Gastrocnemius medialis (tissue), 4 donors: Measurements from ENCODE around the gene CCDC134.

ENCODE experiments used
- POLR2A ChIP-seq, 2 donors: fragments of 450-650 bp; IDR thresholded peaks; one replicate each; pipeline ENCODE4 v1.6.1; 2017; ENCODE audit warnings: antibody characterized with exemption in 2 of 2, mild to moderate bottlenecking in 2 of 2, moderate library complexity in 2 of 2
- TF ChIP-seq, protein P1 (sequence below), 5 experiments: fragments of 450-650 bp in 3 of 5; fragments of 200-600 bp in 2 of 5; sonication (generic) in 2 of 5; IDR thresholded peaks in 4 of 5; conservative IDR thresholded peaks in 1 of 5; 1 replicate in 4 of 5; 2 replicates in 1 of 5; pipeline ENCODE4 v1.5.1; 2016 to 2019; ENCODE audit warnings: antibody characterized with exemption in 5 of 5, mild to moderate bottlenecking in 3 of 5, moderate library complexity in 3 of 5

- TF ChIP-seq, protein P1, sequence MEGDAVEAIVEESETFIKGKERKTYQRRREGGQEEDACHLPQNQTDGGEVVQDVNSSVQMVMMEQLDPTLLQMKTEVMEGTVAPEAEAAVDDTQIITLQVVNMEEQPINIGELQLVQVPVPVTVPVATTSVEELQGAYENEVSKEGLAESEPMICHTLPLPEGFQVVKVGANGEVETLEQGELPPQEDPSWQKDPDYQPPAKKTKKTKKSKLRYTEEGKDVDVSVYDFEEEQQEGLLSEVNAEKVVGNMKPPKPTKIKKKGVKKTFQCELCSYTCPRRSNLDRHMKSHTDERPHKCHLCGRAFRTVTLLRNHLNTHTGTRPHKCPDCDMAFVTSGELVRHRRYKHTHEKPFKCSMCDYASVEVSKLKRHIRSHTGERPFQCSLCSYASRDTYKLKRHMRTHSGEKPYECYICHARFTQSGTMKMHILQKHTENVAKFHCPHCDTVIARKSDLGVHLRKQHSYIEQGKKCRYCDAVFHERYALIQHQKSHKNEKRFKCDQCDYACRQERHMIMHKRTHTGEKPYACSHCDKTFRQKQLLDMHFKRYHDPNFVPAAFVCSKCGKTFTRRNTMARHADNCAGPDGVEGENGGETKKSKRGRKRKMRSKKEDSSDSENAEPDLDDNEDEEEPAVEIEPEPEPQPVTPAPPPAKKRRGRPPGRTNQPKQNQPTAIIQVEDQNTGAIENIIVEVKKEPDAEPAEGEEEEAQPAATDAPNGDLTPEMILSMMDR (IDR thresholded peaks at IDR 0.05 in 4 of 5, conservative IDR thresholded peaks at IDR 0.05 in 1 of 5): no peak
- TF ChIP-seq POLR2A (IDR thresholded peaks at IDR 0.05): no peak
Measured at GRCh38 chr22:41857860-41858199, 57.4 kb downstream of the CCDC134 start.
